ENCODE measurements around the gene NTRK3. TPM values are rescaled to one million over a fixed set of nuclear protein-coding genes. Genes with fewer than 3 reads are reported as not detected.

NTRK3 gene
- total and polyA plus RNA-seq, 2 of the 13 experiments (the other 11 are each of a cell fraction or from before 2014, with no cell fraction given): not detected

GRCh38 chr15:88015228-88015860 is 241.2 kb downstream of the NTRK3 start:
- CTCF ChIA-PET (ENCODE audit: low intra/inter-chr PET ratio, low total read pairs): no interaction called here
- no peak overlapping the region for H3K9ac ChIP-seq (ENCODE audit: insufficient read depth, low read depth, low read length)
- FAIRE-seq: no peak
- intact Hi-C loops (cut with micrococcal nuclease; ENCODE audit: unreplicated experiment): no loop called here
- BruUV-seq (replicated peaks): no TSS peak
- no peaks in the 10 kb centered on the region for H3K4me1 ChIP-seq (ENCODE audit: insufficient read depth, low read length)
- DNase-seq (ENCODE audit: low spot score): no peak
- ATAC-seq: no peak
- TF ChIP-seq NR3C1 (CRISPR knock-in tag; IDR thresholded peaks at IDR 0.05) (no peak), GABPA (IDR thresholded peaks at IDR 0.05; ENCODE audit: low read depth, low read length) (no peak), GABPA (CRISPR knock-in tag; IDR thresholded peaks at IDR 0.05; ENCODE audit: low read depth) (peak; percentile 51; the same call in 1 of the 2 replicates)
- no peak overlapping the region for H3K4me2 ChIP-seq (ENCODE audit: low read depth, low read length)
- no peak overlapping the region for H2AFZ ChIP-seq (ENCODE audit: low read length)
- H3K27ac ChIP-seq (ENCODE audit: extremely low read length, insufficient read depth, low read length): no peak overlapping the region
- POLR2A ChIA-PET: no interaction called here
- in situ Hi-C loops (cut with HindIII; ENCODE audit: extremely low pct_ligation_motif_present, low pct_unique_long_range_greater_than_20kb): no loop called here
- no peaks in the 10 kb centered on the region for H4K20me1 ChIP-seq (ENCODE audit: insufficient read depth, low read length)
- no peaks in the 10 kb centered on the region for H3K9me3 ChIP-seq (ENCODE audit: low read length)
- no peaks in the 10 kb centered on the region for H3K36me3 ChIP-seq (replicated peaks in 1 of 2; ENCODE audit: control insufficient read depth in 1 of 2, insufficient read depth in 2 of 2, low read length in 2 of 2)
- no peaks in the 10 kb centered on the region for H3K79me2 ChIP-seq (ENCODE audit: insufficient read depth, low read length)
- H3K27me3 ChIP-seq (ENCODE audit: control insufficient read depth in 1 of 2, insufficient read depth in 2 of 2, low read length in 2 of 2): no peaks in the 10 kb centered on the region
- WGBS (ENCODE audit: low lambda C conversion rate): 4% methylated on average over 9 of the region's 9 CpGs
- no peak overlapping the region for H3K4me3 ChIP-seq (replicated peaks in 1 of 3; ENCODE audit: insufficient read depth in 1 of 3, low read depth in 2 of 3, low read length in 3 of 3)

- Histone ChIP-seq H2AFZ (ENCODE audit: low read length) (no peak overlapping the region), H3K9me3 (ENCODE audit: low read length) (no peaks in the 10 kb centered on the region), H3K36me3 (replicated peaks in 1 of 2; ENCODE audit: control insufficient read depth in 1 of 2, insufficient read depth in 2 of 2, low read length in 2 of 2) (no peaks in the 10 kb centered on the region), H3K4me2 (ENCODE audit: low read depth, low read length) (no peak overlapping the region), H3K79me2 (ENCODE audit: insufficient read depth, low read length) (no peaks in the 10 kb centered on the region), H3K4me3 (replicated peaks in 1 of 3; ENCODE audit: insufficient read depth in 1 of 3, low read depth in 2 of 3, low read length in 3 of 3) (no peak overlapping the region), H4K20me1 (ENCODE audit: insufficient read depth, low read length) (no peaks in the 10 kb centered on the region), H3K27ac (ENCODE audit: extremely low read length, insufficient read depth, low read length) (no peak overlapping the region), H3K9ac (ENCODE audit: insufficient read depth, low read depth, low read length) (no peak overlapping the region), H3K27me3 (ENCODE audit: control insufficient read depth in 1 of 2, insufficient read depth in 2 of 2, low read length in 2 of 2) (no peaks in the 10 kb centered on the region), H3K4me1 (ENCODE audit: insufficient read depth, low read length) (no peaks in the 10 kb centered on the region)
- ATAC-seq (no peak), FAIRE-seq (no peak), DNase-seq (ENCODE audit: low spot score) (no peak)
- CTCF ChIA-PET (ENCODE audit: low intra/inter-chr PET ratio, low total read pairs): no interaction called here
- no TSS peak for BruUV-seq (replicated peaks)
- in situ Hi-C loops (cut with HindIII; ENCODE audit: extremely low pct_ligation_motif_present, low pct_unique_long_range_greater_than_20kb): no loop called here
- intact Hi-C loops (cut with micrococcal nuclease; ENCODE audit: unreplicated experiment): no loop called here
- POLR2A ChIA-PET: no interaction called here
- 37% methylated on average over 9 of the region's 9 CpGs for WGBS (ENCODE audit: low lambda C conversion rate)
- no peak for TF ChIP-seq ARID5B (CRISPR knock-in tag; IDR thresholded peaks at IDR 0.05)
- TF ChIP-seq ZSCAN20 (CRISPR knock-in tag; IDR thresholded peaks at IDR 0.05; ENCODE audit: borderline replicate concordance): no peak
- no peak for TF ChIP-seq CC2D1A (CRISPR knock-in tag; IDR thresholded peaks at IDR 0.05)
- no peak for TF ChIP-seq ZNF792 (CRISPR knock-in tag; IDR thresholded peaks at IDR 0.05)
- no peak for TF ChIP-seq ZNF614 (CRISPR knock-in tag; IDR thresholded peaks at IDR 0.05; ENCODE audit: borderline replicate concordance)
- TF ChIP-seq NFIB (CRISPR knock-in tag; IDR thresholded peaks at IDR 0.05; ENCODE audit: borderline replicate concordance): no peak
- no peak for TF ChIP-seq TIGD3 (CRISPR knock-in tag; IDR thresholded peaks at IDR 0.05; ENCODE audit: borderline replicate concordance)
- TF ChIP-seq ZNF367 (CRISPR knock-in tag; IDR thresholded peaks at IDR 0.05; ENCODE audit: borderline replicate concordance): no peak
- TF ChIP-seq KDM5A (IDR thresholded peaks at IDR 0.05; ENCODE audit: borderline replicate concordance, low read length): no peak
- TF ChIP-seq TBL1XR1 (IDR thresholded peaks at IDR 0.05; ENCODE audit: borderline replicate concordance, low read length, partially characterized antibody): no peak
Observed at GRCh38 chr15:88014454-88015160, 241.9 kb downstream of the NTRK3 start.
